CD4-positive, alpha-beta T cell (primary cell): Measurements from ENCODE around the gene CBFA2T3. TPM values are rescaled to one million over a fixed set of nuclear protein-coding genes. Genes with fewer than 3 reads are reported as not detected.

Experiments
- ATAC-seq: fragments of 200-7000 bp; cut with Tn5 transposase; one replicate; pipeline ENCODE4 v1.10.0; 2022; ENCODE audit warnings: mild to moderate bottlenecking; ENCODE audit not compliant: poor library complexity
- CTCF ChIA-PET: fragments of 350-600 bp; sonication (Branson Sonifier 250); formaldehyde crosslinking; loops from one replicate; lab custom pipeline; 2021; ENCODE audit warnings: antibody characterized with exemption, inconsistent platforms; lab: Charles Lee
- POLR2A ChIA-PET: fragments of 350-600 bp; sonication (Branson Sonifier 250); formaldehyde crosslinking; loops from one replicate; lab custom pipeline; 2021; ENCODE audit warnings: antibody characterized with exemption, inconsistent platforms; lab: Charles Lee
- DNase-seq, 14 experiments: peaks; one replicate each; pipeline ENCODE4 v3.0.0-alpha.2; 2013 to 2020; ENCODE audit warnings: mixed read lengths in 2 of 14
- H3K27ac ChIP-seq, 2 donors: one replicate each; pipeline versions ENCODE4 v1.5.1 to v1.7.0; 2013; ENCODE audit warnings: low read length in 2 of 2, low read depth in 1 of 2, mild to moderate bottlenecking in 1 of 2
- H3K27me3 ChIP-seq, 2 experiments: 1 replicate in 1 of 2; 2 replicates in 1 of 2; pipeline versions ENCODE4 v1.6.1 to v1.7.0; 2013; ENCODE audit warnings: low read length in 2 of 2, control low read depth in 1 of 2, mild to moderate bottlenecking in 1 of 2, moderate library complexity in 1 of 2; ENCODE audit not compliant: insufficient read depth in 2 of 2, control insufficient read depth in 1 of 2
- H3K36me3 ChIP-seq: one replicate; pipeline ENCODE4 v1.6.1; 2013; ENCODE audit warnings: low read length, control low read depth; ENCODE audit not compliant: insufficient read depth
- H3K4me1 ChIP-seq: one replicate; pipeline ENCODE4 v1.6.1; 2013; ENCODE audit warnings: low read length, control low read depth; ENCODE audit not compliant: insufficient read depth
- H3K4me3 ChIP-seq: one replicate; pipeline ENCODE4 v1.5.1; 2013; ENCODE audit warnings: mild to moderate bottlenecking, low read length, moderate library complexity
- H3K9me3 ChIP-seq, 2 experiments: 1 replicate in 1 of 2; 2 replicates in 1 of 2; pipeline versions ENCODE4 v1.6.1 to v1.7.0; 2013; ENCODE audit warnings: low read length in 2 of 2, mild to moderate bottlenecking in 2 of 2, control low read depth in 1 of 2, moderate library complexity in 1 of 2; ENCODE audit not compliant: control insufficient read depth in 1 of 2, insufficient read depth in 1 of 2
- H3K27ac Mint-ChIP-seq: one replicate; pipeline ENCODE4 v1.8.0; 2020; ENCODE audit warnings: mixed read lengths
- H3K27me3 Mint-ChIP-seq: one replicate; pipeline ENCODE4 v1.8.0; 2021; ENCODE audit warnings: mixed read lengths
- H3K36me3 Mint-ChIP-seq: one replicate; pipeline ENCODE4 v1.8.0; 2021; ENCODE audit warnings: low read depth, mixed read lengths
- H3K4me1 Mint-ChIP-seq: one replicate; pipeline ENCODE4 v1.8.0; 2021; ENCODE audit warnings: low read depth, mixed read lengths
- H3K4me3 Mint-ChIP-seq: one replicate; pipeline ENCODE4 v1.8.0; 2020; ENCODE audit warnings: mild to moderate bottlenecking, mixed read lengths
- H3K9me3 Mint-ChIP-seq: one replicate; pipeline ENCODE4 v1.8.0; 2020; ENCODE audit warnings: mixed read lengths
- CTCF ChIP-seq: fragments of 200-600 bp; IDR thresholded peaks from one replicate; pipeline ENCODE4 v1.8.0; 2022; ENCODE audit warnings: antibody characterized with exemption, mild to moderate bottlenecking
- intact Hi-C, 2 experiments: fragments of 100-400 bp; cut with DNase I in 1 of 2; cut with micrococcal nuclease in 1 of 2; formaldehyde crosslinking; loops; one replicate each; pipeline versions ENCODE4 v1.15.1 to v1.9.0; 2023 to 2025; cut with DNase I, micrococcal nuclease
- total RNA-seq, 174 experiments: library from RNA in 2 of 174; stranded (reverse) in 2 of 174; gene quantifications; one replicate each; pipeline ENCODE4 v1.2.3 and lab custom pipeline; 2021 to 2026

Gene CBFA2T3
- total RNA-seq, 2 experiments from 2014 or later, result 0.80 to 1.6 TPM

DNA sequence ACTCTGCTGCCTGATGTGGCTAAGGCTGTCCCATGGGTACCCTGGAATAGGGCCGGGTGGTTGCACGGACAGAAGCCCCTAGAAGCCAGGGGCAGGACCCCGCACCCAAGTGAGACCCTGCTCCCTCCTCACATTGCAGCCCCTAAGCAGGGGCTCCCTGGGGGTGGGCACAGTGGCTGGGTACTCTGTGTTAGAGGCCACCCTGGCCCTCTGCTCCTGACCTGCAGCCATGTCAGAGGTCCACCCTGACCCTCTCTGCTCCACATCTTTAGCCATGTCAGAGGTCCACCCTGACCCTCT is 2.1 kb downstream of the CBFA2T3 start:
- ChIA-PET CTCF (no interaction called here), POLR2A (no interaction called here)
- H3K4me1 ChIP-seq, result peaks cover 11% of the 10 kb centered on the region
- H3K9me3 Mint-ChIP-seq, result no peaks in the 10 kb centered on the region
- H3K4me3 Mint-ChIP-seq, result no peak overlapping the region
- peaks cover 36 to 41% of the 10 kb centered on the region in 2 experiments for H3K27me3 ChIP-seq
- no peaks in the 10 kb centered on the region for H3K36me3 Mint-ChIP-seq
- no peaks in the 10 kb centered on the region for H3K4me1 Mint-ChIP-seq
- ATAC-seq (no peak), DNase-seq (no peak)
- H3K27ac Mint-ChIP-seq, result no peak overlapping the region
- intact Hi-C loops, result no loop called here
- no peak for TF ChIP-seq CTCF
- peaks cover 0 to 46% of the 10 kb centered on the region in 2 experiments for H3K9me3 ChIP-seq
- peaks cover 27% of the 10 kb centered on the region for H3K27me3 Mint-ChIP-seq
- peak overlapping the region; percentile 7 for H3K4me3 ChIP-seq
- no peak overlapping the region for H3K27ac ChIP-seq
- no peaks in the 10 kb centered on the region for H3K36me3 ChIP-seq

DNA sequence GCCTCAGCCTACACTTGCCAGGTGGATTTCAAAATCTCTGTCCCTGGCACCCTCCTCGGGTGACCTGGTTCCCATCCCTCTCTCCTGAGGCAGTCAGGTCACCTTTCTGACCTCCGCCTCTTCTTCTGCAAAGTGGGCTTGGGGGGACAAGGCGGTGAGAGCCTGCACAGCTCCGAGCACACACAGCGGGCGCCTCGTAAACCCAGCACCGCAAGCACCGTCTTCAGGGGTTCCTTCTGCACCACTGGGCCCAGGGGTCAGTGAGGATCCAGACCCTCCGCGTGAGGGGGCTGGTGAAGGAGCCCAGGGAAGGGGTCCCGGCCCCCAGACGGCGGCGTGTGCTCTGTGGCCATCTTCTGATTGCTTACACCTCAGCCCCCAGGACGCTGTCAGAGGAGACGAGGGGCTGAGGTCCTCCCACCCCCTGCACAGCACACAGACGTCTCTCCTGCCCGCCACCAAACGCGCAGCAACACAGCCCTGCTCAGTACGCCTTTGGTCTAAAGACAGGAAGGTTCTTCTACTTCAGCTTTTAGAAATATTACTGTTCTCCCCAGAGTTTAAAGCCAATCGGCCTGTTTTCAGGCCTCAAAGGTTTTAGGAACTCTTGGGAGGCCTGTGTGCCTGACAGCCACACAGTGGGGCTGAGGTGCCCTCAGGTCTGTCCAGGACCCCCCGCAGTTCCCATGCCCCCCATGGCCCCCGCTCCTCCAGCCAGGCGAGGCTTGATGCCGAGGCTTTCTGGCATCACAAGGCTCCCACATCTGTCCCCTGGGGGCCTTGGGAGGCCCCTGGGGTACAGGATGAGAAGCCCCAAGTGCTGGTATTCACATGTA is 2.7 kb downstream of the CBFA2T3 start:
- no peak for ATAC-seq
- peaks cover 0 to 50% of the 10 kb centered on the region in 2 experiments for H3K9me3 ChIP-seq
- peaks cover 36 to 41% of the 10 kb centered on the region in 2 experiments for H3K27me3 ChIP-seq
- DNase-seq, result no peak
- no peak overlapping the region for H3K4me3 Mint-ChIP-seq
- H3K36me3 ChIP-seq, result no peaks in the 10 kb centered on the region
- no peak overlapping the region for H3K27ac ChIP-seq
- ChIA-PET CTCF (no interaction called here), POLR2A (no interaction called here)
- peaks cover 27% of the 10 kb centered on the region for H3K27me3 Mint-ChIP-seq
- no peak for TF ChIP-seq CTCF
- intact Hi-C loops, result no loop called here
- no peaks in the 10 kb centered on the region for H3K9me3 Mint-ChIP-seq
- no peak overlapping the region for H3K27ac Mint-ChIP-seq
- peak overlapping the region; percentile 7 for H3K4me3 ChIP-seq
- H3K4me1 ChIP-seq, result peaks cover 13% of the 10 kb centered on the region
- H3K4me1 Mint-ChIP-seq, result no peaks in the 10 kb centered on the region
- H3K36me3 Mint-ChIP-seq, result no peaks in the 10 kb centered on the region

DNA sequence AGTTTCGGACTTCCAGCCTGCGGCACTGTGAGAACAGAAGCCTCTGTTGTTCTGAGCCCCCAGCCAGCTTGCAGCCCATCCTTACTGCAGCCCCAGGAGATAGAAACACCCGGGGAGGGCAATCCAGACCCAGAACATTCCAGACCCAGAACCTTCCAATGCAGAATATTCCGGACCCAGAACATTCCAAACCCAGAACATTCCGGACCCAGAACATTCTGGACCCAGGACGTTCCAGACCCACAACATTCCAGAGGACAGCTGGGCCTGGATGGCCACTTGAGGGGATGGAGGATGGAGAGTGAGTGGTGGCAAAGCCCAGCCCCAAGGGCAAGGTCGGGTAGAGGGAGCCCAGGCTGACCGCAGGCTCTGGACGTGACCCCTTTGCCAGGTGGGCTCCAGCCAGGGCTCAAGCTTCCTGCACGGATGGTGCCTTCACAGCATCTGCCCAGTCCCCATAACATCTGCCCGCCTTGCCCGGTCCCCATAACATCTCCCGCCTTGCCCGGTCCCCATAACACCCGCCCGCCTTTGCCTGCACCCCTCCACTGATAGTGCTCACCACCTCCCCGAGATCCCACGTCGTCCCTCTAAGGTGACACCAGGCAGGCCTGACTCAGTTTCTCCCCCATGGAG is 3.5 kb downstream of the CBFA2T3 start:
- H3K9me3 ChIP-seq, result peaks cover 0 to 50% of the 10 kb centered on the region in 2 experiments
- H3K36me3 ChIP-seq, result no peaks in the 10 kb centered on the region
- ChIA-PET POLR2A (no interaction called here), CTCF (no interaction called here)
- H3K4me1 Mint-ChIP-seq, result no peaks in the 10 kb centered on the region
- ATAC-seq (no peak), DNase-seq (no peak)
- H3K36me3 Mint-ChIP-seq, result no peaks in the 10 kb centered on the region
- intact Hi-C loops, result no loop called here
- peaks cover 14% of the 10 kb centered on the region for H3K4me1 ChIP-seq
- H3K27ac ChIP-seq, result no peak overlapping the region
- H3K9me3 Mint-ChIP-seq, result no peaks in the 10 kb centered on the region
- TF ChIP-seq CTCF, result no peak
- no peak overlapping the region for H3K27ac Mint-ChIP-seq
- H3K27me3 Mint-ChIP-seq, result peaks cover 27% of the 10 kb centered on the region
- no peak overlapping the region for H3K4me3 ChIP-seq
- peaks cover 31 to 38% of the 10 kb centered on the region in 2 experiments for H3K27me3 ChIP-seq
- no peak overlapping the region for H3K4me3 Mint-ChIP-seq
